Lower lobe of right lung (tissue), 2 donors: ENCODE results near the gene C2orf80. TPM values are rescaled to one million over a fixed set of nuclear protein-coding genes. Genes with fewer than 3 reads are reported as not detected.

ENCODE experiments used
- ATAC-seq, 2 donors: fragments of 200-7000 bp; cut with Tn5 transposase; one replicate each; pipeline ENCODE4 v1.9.1; 2020 to 2022; ENCODE audit warnings: mild to moderate bottlenecking in 2 of 2, moderate library complexity in 2 of 2
- DNase-seq: peaks from one replicate; pipeline ENCODE4 v3.0.0-alpha.2; 2020
- H3K27ac ChIP-seq: fragments of 200-600 bp; one replicate; pipeline ENCODE4 v1.8.0; 2022
- H3K27me3 ChIP-seq: fragments of 200-600 bp; one replicate; pipeline ENCODE4 v1.8.0; 2022; ENCODE audit warnings: low read depth
- H3K36me3 ChIP-seq: fragments of 200-600 bp; one replicate; pipeline ENCODE4 v1.8.0; 2022; ENCODE audit warnings: mild to moderate bottlenecking
- H3K4me1 ChIP-seq: fragments of 200-600 bp; one replicate; pipeline ENCODE4 v1.8.0; 2022
- H3K4me3 ChIP-seq: fragments of 200-600 bp; one replicate; pipeline ENCODE4 v1.8.0; 2022; ENCODE audit warnings: mild to moderate bottlenecking
- H3K9me3 ChIP-seq: fragments of 200-600 bp; one replicate; pipeline ENCODE4 v1.8.0; 2022
- intact Hi-C: fragments of 100-400 bp; cut with DNase I; formaldehyde crosslinking; loops from one replicate; pipeline ENCODE4 v1.11.0; 2022
- long read RNA-seq: library from polyadenylated mRNA; unstranded; transcript quantifications from one replicate; pipeline ENCODE4 v2.0.0, GENCODE V29; 2021
- total RNA-seq: library from RNA; stranded (reverse); fragmentation: NEBNext Ultra II Directional; extraction: Animal tissue kit (Norgen Biotek cat#: 25700); gene quantifications from one replicate; pipeline ENCODE4 v1.2.1, GENCODE V29; 2021
- TF ChIP-seq, protein P1 (sequence below): fragments of 200-600 bp; IDR thresholded peaks from one replicate; pipeline ENCODE4 v1.8.0; 2022; ENCODE audit warnings: antibody characterized with exemption, mild to moderate bottlenecking
- donor health status: DM: no; HTN: yes; CAD: no; lungs with severe emphysema.

C2orf80 gene
- total RNA-seq: not detected
- long read RNA-seq: 0 reads

DNA sequence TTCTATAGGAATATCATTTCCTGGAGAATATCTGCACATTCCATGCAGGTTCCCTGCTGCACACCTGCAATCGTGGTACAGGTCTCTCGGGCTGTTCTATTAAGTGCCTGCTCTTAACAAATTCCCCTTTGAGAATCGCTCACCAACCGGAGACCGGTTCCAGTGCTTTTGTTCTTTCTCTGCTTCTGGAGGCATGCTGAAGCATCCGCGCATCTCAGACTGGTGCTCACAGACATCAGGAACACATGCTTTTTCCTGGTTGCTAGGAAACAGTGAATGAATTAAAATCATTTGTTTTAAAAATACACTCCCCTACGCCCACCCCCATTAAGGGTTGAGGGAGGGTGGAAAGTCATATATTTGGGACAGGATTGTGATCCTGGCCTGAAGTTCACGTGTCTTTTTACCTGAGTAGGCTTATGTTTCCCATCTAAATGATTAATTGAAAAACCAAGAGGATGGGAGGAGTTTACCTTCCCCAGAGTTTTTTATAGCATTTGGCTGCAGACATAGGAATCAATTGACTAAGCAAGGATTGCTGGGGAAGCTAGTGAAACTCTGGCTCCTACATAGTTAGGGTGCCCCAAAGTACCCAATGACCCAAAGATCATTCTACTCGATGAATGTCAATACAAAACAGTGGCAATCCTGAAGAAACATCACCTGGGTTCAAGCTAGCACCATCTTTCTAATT, at the start of gene C2orf80:
C2orf80 (minus strand) TSS at position 221 of the 694 bp plus-strand sequence. CDS start 3,044 bp downstream, outside the sequence.
- intact Hi-C loops: no loop called here

DNA sequence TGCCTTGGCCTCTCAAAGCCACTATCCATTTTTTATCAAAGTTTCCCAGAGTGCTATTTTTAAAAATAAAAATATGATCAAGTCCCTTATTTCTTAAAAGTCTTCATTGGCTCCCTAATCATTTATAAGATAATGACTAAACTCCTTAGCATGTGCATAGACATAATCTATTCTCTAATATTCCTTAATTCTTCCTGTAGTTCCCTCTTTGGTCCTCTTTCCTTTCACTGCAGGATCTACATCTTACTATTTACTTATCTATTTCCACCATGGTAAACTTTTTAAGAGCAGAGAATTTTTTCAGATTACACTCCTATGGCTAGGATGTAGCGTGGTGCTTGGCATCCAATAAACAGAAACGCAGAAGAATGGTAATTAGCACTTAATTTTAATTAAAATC, 46.0 kb upstream of the C2orf80 start:
- intact Hi-C loops: no loop called here
- Histone ChIP-seq H3K27ac (no peak overlapping the region), H3K4me1 (no peaks in the 10 kb centered on the region), H3K9me3 (peaks cover 4% of the 10 kb centered on the region), H3K27me3 (no peaks in the 10 kb centered on the region), H3K4me3 (no peak overlapping the region), H3K36me3 (peaks cover 54% of the 10 kb centered on the region)
- ATAC-seq: no peak
- TF ChIP-seq, protein P1, sequence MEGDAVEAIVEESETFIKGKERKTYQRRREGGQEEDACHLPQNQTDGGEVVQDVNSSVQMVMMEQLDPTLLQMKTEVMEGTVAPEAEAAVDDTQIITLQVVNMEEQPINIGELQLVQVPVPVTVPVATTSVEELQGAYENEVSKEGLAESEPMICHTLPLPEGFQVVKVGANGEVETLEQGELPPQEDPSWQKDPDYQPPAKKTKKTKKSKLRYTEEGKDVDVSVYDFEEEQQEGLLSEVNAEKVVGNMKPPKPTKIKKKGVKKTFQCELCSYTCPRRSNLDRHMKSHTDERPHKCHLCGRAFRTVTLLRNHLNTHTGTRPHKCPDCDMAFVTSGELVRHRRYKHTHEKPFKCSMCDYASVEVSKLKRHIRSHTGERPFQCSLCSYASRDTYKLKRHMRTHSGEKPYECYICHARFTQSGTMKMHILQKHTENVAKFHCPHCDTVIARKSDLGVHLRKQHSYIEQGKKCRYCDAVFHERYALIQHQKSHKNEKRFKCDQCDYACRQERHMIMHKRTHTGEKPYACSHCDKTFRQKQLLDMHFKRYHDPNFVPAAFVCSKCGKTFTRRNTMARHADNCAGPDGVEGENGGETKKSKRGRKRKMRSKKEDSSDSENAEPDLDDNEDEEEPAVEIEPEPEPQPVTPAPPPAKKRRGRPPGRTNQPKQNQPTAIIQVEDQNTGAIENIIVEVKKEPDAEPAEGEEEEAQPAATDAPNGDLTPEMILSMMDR: no peak
- DNase-seq: no peak

More for the DNA sequence above, at the start of gene C2orf80:
- Histone ChIP-seq H3K27me3 (peaks cover 4% of the 10 kb centered on the region), H3K4me3 (no peak within 1 kb of the TSS), H3K36me3 (no peaks in the 10 kb centered on the region), H3K9me3 (no peaks in the 10 kb centered on the region), H3K4me1 (no peaks in the 10 kb centered on the region), H3K27ac (no peak within 1 kb of the TSS)
- TF ChIP-seq, protein P1: no peak
- ATAC-seq: no peak
- no peak for DNase-seq

- Histone ChIP-seq H3K36me3 (peaks cover 44% of the 10 kb centered on the region), H3K4me1 (no peaks in the 10 kb centered on the region), H3K4me3 (no peak overlapping the region), H3K27ac (no peak overlapping the region), H3K27me3 (no peaks in the 10 kb centered on the region), H3K9me3 (peaks cover 4% of the 10 kb centered on the region)
- ATAC-seq: no peak
- TF ChIP-seq, protein P1: no peak
- intact Hi-C loops: no loop called here
- DNase-seq: no peak
These were observed 45.0 kb upstream of the C2orf80 start for GRCh38 chr2:208234786-208235185.

DNA sequence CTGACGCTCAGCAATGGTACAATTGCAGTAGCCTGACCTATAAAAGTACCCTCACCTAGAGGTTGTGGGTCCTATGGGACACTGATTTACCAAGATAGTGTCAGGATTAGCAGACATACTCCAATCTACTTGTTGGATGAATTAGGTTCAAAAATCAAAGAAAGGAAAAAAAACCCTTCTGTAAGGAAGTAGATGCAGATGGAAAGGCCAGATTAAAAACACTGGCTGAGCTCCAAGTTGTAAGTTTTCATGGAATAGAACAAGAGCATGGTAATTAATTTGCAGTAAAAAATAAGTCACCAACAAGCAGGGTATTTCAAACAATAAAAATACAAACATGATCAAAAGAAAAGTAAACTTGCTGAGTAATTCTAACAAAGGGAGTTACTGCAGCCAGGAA, 38.6 kb upstream of the C2orf80 start:
- H3K36me3 ChIP-seq: no peaks in the 10 kb centered on the region
- H3K27me3 ChIP-seq: no peaks in the 10 kb centered on the region
- no peaks in the 10 kb centered on the region for H3K4me1 ChIP-seq
- intact Hi-C loops: no loop called here
- TF ChIP-seq, protein P1: no peak
- DNase-seq (no peak), ATAC-seq (no peak)
- peaks cover 4% of the 10 kb centered on the region for H3K9me3 ChIP-seq
- no peak overlapping the region for H3K4me3 ChIP-seq
- H3K27ac ChIP-seq: no peak overlapping the region

DNA sequence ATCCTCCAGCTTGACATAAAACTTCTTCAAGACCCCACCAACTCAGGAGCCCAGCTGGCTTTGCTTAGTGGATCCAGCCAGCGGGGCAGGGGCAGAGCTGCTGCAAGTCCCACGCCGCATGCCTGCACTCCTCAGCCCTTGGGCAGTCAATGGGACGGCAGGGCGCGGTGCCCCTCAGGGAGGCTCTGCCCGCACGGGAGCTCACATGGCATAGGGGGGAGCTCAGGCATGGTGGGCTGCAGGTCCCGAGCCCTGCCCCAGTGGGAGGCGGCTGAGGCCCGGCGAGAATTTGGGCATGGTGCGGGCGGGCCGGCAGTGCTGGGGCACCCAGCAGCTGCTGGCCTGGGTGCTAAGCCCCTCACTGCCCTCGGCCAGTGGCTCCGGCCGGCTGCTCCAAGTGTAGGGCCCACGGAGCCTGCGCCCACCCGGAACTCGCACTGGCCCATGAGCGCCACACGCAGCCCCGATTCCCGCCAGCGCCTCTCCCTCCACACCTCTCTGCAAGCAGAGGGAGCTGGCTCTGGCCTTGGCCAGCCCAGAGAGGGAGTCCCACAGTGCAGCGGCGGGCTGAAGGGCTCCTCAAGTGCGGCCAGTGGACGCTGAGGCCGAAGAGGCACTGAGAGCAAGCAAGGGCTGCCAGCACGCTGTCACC, 37.9 kb upstream of the C2orf80 start:
- Histone ChIP-seq H3K27me3 (no peaks in the 10 kb centered on the region), H3K9me3 (peaks cover 4% of the 10 kb centered on the region), H3K36me3 (no peaks in the 10 kb centered on the region), H3K27ac (no peak overlapping the region), H3K4me3 (no peak overlapping the region), H3K4me1 (no peaks in the 10 kb centered on the region)
- TF ChIP-seq, protein P1: no peak
- ATAC-seq (peak; percentile 24 to 48), DNase-seq (no peak)
- intact Hi-C loops: no loop called here
